Erythroblast (primary cell): Measurements from ENCODE around the gene FAM168A.

ENCODE experiments used
- GATA1 ChIP-seq: IDR thresholded peaks from 2 replicates; pipeline ENCODE4 v1.6.1; 2011; ENCODE audit warnings: low read depth, mild to moderate bottlenecking, control low read depth, low read length, moderate library complexity
- POLR2A ChIP-seq: IDR thresholded peaks from 2 replicates; pipeline ENCODE4 v1.6.1; 2011; ENCODE audit warnings: mild to moderate bottlenecking, low read length

DNA sequence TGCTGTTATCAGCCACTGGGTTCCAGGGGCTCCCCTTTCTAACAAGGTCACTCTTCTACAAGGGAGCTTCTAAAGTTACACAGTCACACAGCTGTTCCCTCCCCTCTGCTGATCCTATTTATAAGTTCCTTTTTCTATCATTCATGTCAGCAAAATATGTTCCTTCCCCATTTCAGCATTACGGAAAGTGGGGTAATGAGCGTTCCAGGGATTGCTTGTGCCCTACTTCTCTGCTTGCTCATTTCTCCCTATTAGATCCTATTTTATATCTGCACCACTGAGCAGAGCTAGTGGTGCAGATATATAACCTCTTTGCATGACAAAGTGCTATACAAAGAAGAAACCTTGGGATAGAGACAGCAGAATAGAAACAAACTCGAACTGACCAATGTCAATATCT is 25.8 kb upstream of the FAM168A start:
- no peak for TF ChIP-seq POLR2A
- TF ChIP-seq GATA1: no peak
